Stimulated activated effector memory CD8-positive, alpha-beta T cell treated with anti-CD3 and anti-CD28 coated beads, Interleukin-12 subunit alpha, Interleukin-12 subunit beta, amount 100 ng/mL, for 72 hours (primary cell): ENCODE data around the gene CCDC70.

ENCODE experiments used
- ATAC-seq: fragments of 150-1000 bp; cut with Tn5 transposase; 2 replicates; pipeline ENCODE4 v1.10.0; 2021
- DNase-seq, 2 donors: peaks; one replicate each; pipeline ENCODE4 v3.0.0; 2021 to 2022; ENCODE audit warnings: low spot score in 2 of 2
- H3K27ac Mint-ChIP-seq: one replicate; pipeline ENCODE4 v1.8.0; 2022; ENCODE audit warnings: mild to moderate bottlenecking, mixed read lengths
- H3K36me3 Mint-ChIP-seq: one replicate; pipeline ENCODE4 v1.8.0; 2022; ENCODE audit warnings: mild to moderate bottlenecking, mixed read lengths
- H3K4me1 Mint-ChIP-seq: one replicate; pipeline ENCODE4 v1.8.0; 2022; ENCODE audit warnings: mixed read lengths
- H3K4me3 Mint-ChIP-seq: one replicate; pipeline ENCODE4 v1.8.0; 2022; ENCODE audit warnings: mild to moderate bottlenecking, mixed read lengths
- H3K9me3 Mint-ChIP-seq: one replicate; pipeline ENCODE4 v1.8.0; 2022; ENCODE audit warnings: mixed read lengths

Gene CCDC70

GRCh38 chr13:51841732-51842131 is 20.0 kb upstream of the CCDC70 start:
- DNase-seq (no peak), ATAC-seq (no peak)
- no peak overlapping the region for H3K27ac Mint-ChIP-seq
- no peak overlapping the region for H3K4me3 Mint-ChIP-seq
- H3K36me3 Mint-ChIP-seq: no peaks in the 10 kb centered on the region
- no peaks in the 10 kb centered on the region for H3K9me3 Mint-ChIP-seq
- H3K4me1 Mint-ChIP-seq: peaks cover 9% of the 10 kb centered on the region

GRCh38 chr13:51843529-51843928 is 18.2 kb upstream of the CCDC70 start:
- Mint-ChIP-seq H3K9me3 (no peaks in the 10 kb centered on the region), H3K4me3 (no peak overlapping the region), H3K36me3 (no peaks in the 10 kb centered on the region), H3K27ac (no peak overlapping the region), H3K4me1 (peaks cover 9% of the 10 kb centered on the region)
- ATAC-seq: no peak
- DNase-seq: no peak

GRCh38 chr13:51844862-51845573 is 16.8 kb upstream of the CCDC70 start, which contains the start of gene TMEM272:
Gene TMEM272 (minus strand): TSS chr13:51845177. CDS start chr13:51838530, 6,647 bp downstream.
- Mint-ChIP-seq H3K9me3 (no peaks in the 10 kb centered on the region), H3K36me3 (no peaks in the 10 kb centered on the region), H3K27ac (no peak within 1 kb of the TSS), H3K4me3 (peak within 1 kb of the TSS; percentile 36), H3K4me1 (peaks cover 9% of the 10 kb centered on the region)
- ATAC-seq (peak; percentile 50), DNase-seq (peak; percentile 40 to 72)

GRCh38 chr13:51845574-51846318 is 16.0 kb upstream of the CCDC70 start:
- DNase-seq (no peak), ATAC-seq (no peak)
- no peaks in the 10 kb centered on the region for H3K9me3 Mint-ChIP-seq
- peaks cover 9% of the 10 kb centered on the region for H3K4me1 Mint-ChIP-seq
- H3K36me3 Mint-ChIP-seq: no peaks in the 10 kb centered on the region
- no peak overlapping the region for H3K4me3 Mint-ChIP-seq
- H3K27ac Mint-ChIP-seq: no peak overlapping the region

- no peak overlapping the region for H3K4me3 Mint-ChIP-seq
- peaks cover 9% of the 10 kb centered on the region for H3K4me1 Mint-ChIP-seq
- no peak overlapping the region for H3K27ac Mint-ChIP-seq
- peak; percentile 72 for ATAC-seq
- no peaks in the 10 kb centered on the region for H3K9me3 Mint-ChIP-seq
- no peak for DNase-seq
- H3K36me3 Mint-ChIP-seq: no peaks in the 10 kb centered on the region
Observed at GRCh38 chr13:51846756-51847155, 15.0 kb upstream of the CCDC70 start.

- no peak for DNase-seq
- H3K27ac Mint-ChIP-seq: no peak overlapping the region
- peaks cover 9% of the 10 kb centered on the region for H3K4me1 Mint-ChIP-seq
- H3K36me3 Mint-ChIP-seq: no peaks in the 10 kb centered on the region
- no peaks in the 10 kb centered on the region for H3K9me3 Mint-ChIP-seq
- no peak overlapping the region for H3K4me3 Mint-ChIP-seq
- ATAC-seq: no peak
Observed at GRCh38 chr13:51848674-51849073, 13.1 kb upstream of the CCDC70 start.

- H3K27ac Mint-ChIP-seq: no peak overlapping the region
- H3K36me3 Mint-ChIP-seq: no peaks in the 10 kb centered on the region
- ATAC-seq (peak; percentile 73), DNase-seq (peak in 1 of 2 donors; percentile 25)
- peaks cover 9% of the 10 kb centered on the region for H3K4me1 Mint-ChIP-seq
- H3K4me3 Mint-ChIP-seq: no peak overlapping the region
- H3K9me3 Mint-ChIP-seq: no peaks in the 10 kb centered on the region
Observed at GRCh38 chr13:51849145-51850101, 12.3 kb upstream of the CCDC70 start.

GRCh38 chr13:51856027-51856736 is 5.6 kb upstream of the CCDC70 start:
- DNase-seq: peak in 1 of 2 donors; percentile 38
- Mint-ChIP-seq H3K9me3 (no peaks in the 10 kb centered on the region), H3K4me3 (no peak overlapping the region), H3K36me3 (no peaks in the 10 kb centered on the region), H3K27ac (no peak overlapping the region), H3K4me1 (peaks cover 3% of the 10 kb centered on the region)
- ATAC-seq: peak; percentile 32

GRCh38 chr13:51856998-51857397 is 4.8 kb upstream of the CCDC70 start:
- no peak for ATAC-seq
- H3K4me1 Mint-ChIP-seq: peaks cover 11% of the 10 kb centered on the region

GRCh38 chr13:51858433-51859247 is 3.1 kb upstream of the CCDC70 start:
- DNase-seq (no peak), ATAC-seq (no peak)
- Mint-ChIP-seq H3K36me3 (no peaks in the 10 kb centered on the region), H3K4me1 (peaks cover 24% of the 10 kb centered on the region), H3K9me3 (no peaks in the 10 kb centered on the region), H3K27ac (no peak overlapping the region), H3K4me3 (no peak overlapping the region)

More at GRCh38 chr13:51856998-51857397, 4.8 kb upstream of the CCDC70 start:
- no peak for DNase-seq
- Mint-ChIP-seq H3K27ac (no peak overlapping the region), H3K4me3 (no peak overlapping the region), H3K9me3 (no peaks in the 10 kb centered on the region), H3K36me3 (no peaks in the 10 kb centered on the region)

- H3K9me3 Mint-ChIP-seq: no peaks in the 10 kb centered on the region
- H3K4me1 Mint-ChIP-seq: peaks cover 24% of the 10 kb centered on the region
- H3K36me3 Mint-ChIP-seq: no peaks in the 10 kb centered on the region
- no peak for ATAC-seq
- no peak overlapping the region for H3K4me3 Mint-ChIP-seq
- DNase-seq: no peak
- peak overlapping the region; percentile 68 for H3K27ac Mint-ChIP-seq
Observed at GRCh38 chr13:51862957-51863356, 1.2 kb downstream of the CCDC70 start.

GRCh38 chr13:51865838-51866237 is 4.1 kb downstream of the CCDC70 start:
- no peaks in the 10 kb centered on the region for H3K9me3 Mint-ChIP-seq

GRCh38 chr13:51867062-51867461 is 5.3 kb downstream of the CCDC70 start:
- Mint-ChIP-seq H3K4me3 (no peak overlapping the region), H3K36me3 (no peaks in the 10 kb centered on the region), H3K27ac (no peak overlapping the region), H3K9me3 (no peaks in the 10 kb centered on the region), H3K4me1 (peaks cover 12% of the 10 kb centered on the region)
- ATAC-seq (no peak), DNase-seq (no peak)

More at GRCh38 chr13:51865838-51866237, 4.1 kb downstream of the CCDC70 start:
- Mint-ChIP-seq H3K4me3 (no peak overlapping the region), H3K36me3 (no peaks in the 10 kb centered on the region), H3K4me1 (peaks cover 24% of the 10 kb centered on the region), H3K27ac (no peak overlapping the region)
- no peak for ATAC-seq
- no peak for DNase-seq

- H3K4me1 Mint-ChIP-seq: no peaks in the 10 kb centered on the region
- H3K27ac Mint-ChIP-seq: no peak overlapping the region
Observed at GRCh38 chr13:51869916-51870315, 8.1 kb downstream of the CCDC70 start.

More at GRCh38 chr13:51869916-51870315, 8.1 kb downstream of the CCDC70 start:
- no peaks in the 10 kb centered on the region for H3K9me3 Mint-ChIP-seq
- no peaks in the 10 kb centered on the region for H3K36me3 Mint-ChIP-seq
- DNase-seq (peak in 1 of 2 donors; percentile 2), ATAC-seq (no peak)
- H3K4me3 Mint-ChIP-seq: no peak overlapping the region
